Measurements from ENCODE around the gene DHX9. TPM values are rescaled to one million over a fixed set of nuclear protein-coding genes. Genes with fewer than 3 reads are reported as not detected.

Gene DHX9
- total RNA-seq, 1 donor from 2014 or later: 113 TPM

- no peak for DNase-seq (ENCODE audit: low read depth)
Observed at GRCh38 chr1:182841368-182841988, 2.3 kb downstream of the DHX9 start.

- no peak for DNase-seq (ENCODE audit: low read depth)
Observed at GRCh38 chr1:182842265-182842664, 3.1 kb downstream of the DHX9 start.

GRCh38 chr1:182845379-182845778 is 6.2 kb downstream of the DHX9 start:
- no peak for DNase-seq (ENCODE audit: low read depth)

- DNase-seq (ENCODE audit: low read depth): no peak
Observed at GRCh38 chr1:182845894-182846293, 6.7 kb downstream of the DHX9 start.

- DNase-seq (ENCODE audit: low read depth): no peak
Observed at GRCh38 chr1:182847105-182847504, 8.0 kb downstream of the DHX9 start.

GRCh38 chr1:182848736-182849135 is 9.6 kb downstream of the DHX9 start:
- DNase-seq (ENCODE audit: low read depth): no peak

- no peak for DNase-seq (ENCODE audit: low read depth)
Observed at GRCh38 chr1:182850319-182850718, 11.2 kb downstream of the DHX9 start.

- no peak for DNase-seq (ENCODE audit: low read depth)
Observed at GRCh38 chr1:182851825-182852224, 12.7 kb downstream of the DHX9 start.

- DNase-seq (ENCODE audit: low read depth): no peak
Observed at GRCh38 chr1:182855911-182856310, 16.8 kb downstream of the DHX9 start.

GRCh38 chr1:182857212-182857611 is 18.1 kb downstream of the DHX9 start:
- DNase-seq (ENCODE audit: low read depth): no peak

GRCh38 chr1:182860658-182861057 is 21.5 kb downstream of the DHX9 start:
- DNase-seq (ENCODE audit: low read depth): no peak

- DNase-seq (ENCODE audit: low read depth): no peak
Observed at GRCh38 chr1:182861994-182862393, 22.8 kb downstream of the DHX9 start.

- no peak for DNase-seq (ENCODE audit: low read depth)
Observed at GRCh38 chr1:182862827-182863226, 23.7 kb downstream of the DHX9 start.

- no peak for DNase-seq (ENCODE audit: low read depth)
Observed at GRCh38 chr1:182863940-182864339, 24.8 kb downstream of the DHX9 start.

GRCh38 chr1:182867861-182868260 is 28.7 kb downstream of the DHX9 start:
- no peak for DNase-seq (ENCODE audit: low read depth)

GRCh38 chr1:182869241-182869666 is 30.1 kb downstream of the DHX9 start:
- DNase-seq (ENCODE audit: low read depth): no peak

- DNase-seq (ENCODE audit: low read depth): no peak
Observed at GRCh38 chr1:182872881-182873280, 33.7 kb downstream of the DHX9 start.

GRCh38 chr1:182875889-182876288 is 36.7 kb downstream of the DHX9 start:
- peak; percentile 44 for DNase-seq (ENCODE audit: low read depth)

- peak; percentile 73 for DNase-seq (ENCODE audit: low read depth)
Observed at GRCh38 chr1:182877331-182877730, 38.2 kb downstream of the DHX9 start.

- no peak for DNase-seq (ENCODE audit: low read depth)
Observed at GRCh38 chr1:182877842-182878241, 38.7 kb downstream of the DHX9 start.

- no peak for DNase-seq (ENCODE audit: low read depth)
Observed at GRCh38 chr1:182884872-182885271, 45.7 kb downstream of the DHX9 start.

- no peak for DNase-seq (ENCODE audit: low read depth)
Observed at GRCh38 chr1:182885591-182885990, 46.4 kb downstream of the DHX9 start.

- DNase-seq (ENCODE audit: low read depth): no peak
Observed at GRCh38 chr1:182886985-182887384, 47.8 kb downstream of the DHX9 start.

Measured in myocyte (in vitro differentiated cells).